ENCODE measurements around the gene HSPB3.

GRCh38 chr5:54458221-54458620, 2.7 kb downstream of the HSPB3 start:
- TF ChIP-seq CTCF (IDR thresholded peaks at IDR 0.05) (no peak), POLR2AphosphoS5 (IDR thresholded peaks at IDR 0.05) (no peak), POLR2A (IDR thresholded peaks at IDR 0.05) (no peak)

Measured in sigmoid colon (tissue), 4 donors.